ENCODE data around the gene CARD11. TPM values are rescaled to one million over a fixed set of nuclear protein-coding genes. Genes with fewer than 3 reads are reported as not detected.

Gene CARD11
- total RNA-seq, 2 experiments from 2014 or later = 99.4 to 105 TPM

GRCh38 chr7:2996141-2996540, 47.5 kb downstream of the CARD11 start:
- no peak for DNase-seq
- H3K36me3 Mint-ChIP-seq (ENCODE audit: low read depth) = peaks cover 75% of the 10 kb centered on the region
- no peaks in the 10 kb centered on the region for H3K27me3 Mint-ChIP-seq (ENCODE audit: low read depth)
- H3K27ac Mint-ChIP-seq = no peak overlapping the region
- CTCF ChIA-PET = interaction anchor here (0.6 to 1.1 kb wide), 2 partner anchors 46 to 73 kb away, joined by 3 to 5 read pairs; no protein-coding TSS in a partner anchor
- peaks cover 33% of the 10 kb centered on the region for H3K9me3 Mint-ChIP-seq
- intact Hi-C loops (cut with micrococcal nuclease) = no loop called here
- H3K4me3 Mint-ChIP-seq = no peak overlapping the region
- peaks cover 23% of the 10 kb centered on the region for H3K4me1 Mint-ChIP-seq (ENCODE audit: low read depth)

DNA sequence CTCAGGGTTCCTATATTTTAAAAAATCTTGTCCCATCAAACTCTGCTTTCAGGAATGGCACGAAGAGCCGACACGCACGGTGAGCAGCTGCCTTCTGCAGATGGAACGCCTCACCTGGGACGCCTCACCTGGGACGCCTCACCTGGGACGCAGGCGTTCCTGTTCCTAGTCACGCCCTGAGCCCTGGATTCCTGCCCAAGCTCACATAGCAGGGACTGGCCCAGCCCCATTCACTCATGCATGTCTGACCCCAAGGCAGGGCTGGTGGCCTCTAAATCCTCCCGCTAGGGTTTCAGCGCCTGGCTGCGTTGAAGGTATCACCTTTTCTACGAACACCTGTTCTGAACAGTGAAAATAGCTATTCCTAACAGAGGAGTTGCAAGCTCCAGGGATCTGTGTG, 49.8 kb downstream of the CARD11 start:
- intact Hi-C loops (cut with micrococcal nuclease) = no loop called here
- Mint-ChIP-seq H3K4me3 (no peak overlapping the region), H3K9me3 (peaks cover 34% of the 10 kb centered on the region), H3K27me3 (ENCODE audit: low read depth) (no peaks in the 10 kb centered on the region), H3K36me3 (ENCODE audit: low read depth) (peaks cover 63% of the 10 kb centered on the region), H3K27ac (no peak overlapping the region), H3K4me1 (ENCODE audit: low read depth) (peaks cover 9% of the 10 kb centered on the region)
- CTCF ChIA-PET = interaction anchor here (0.6 kb wide), 1 partner anchor 152 kb away, joined by 3 read pairs; no protein-coding TSS in a partner anchor
- DNase-seq = no peak

- Mint-ChIP-seq H3K4me1 (ENCODE audit: low read depth) (peaks cover 12% of the 10 kb centered on the region), H3K27me3 (ENCODE audit: low read depth) (no peaks in the 10 kb centered on the region), H3K27ac (no peak overlapping the region), H3K9me3 (peaks cover 36% of the 10 kb centered on the region), H3K4me3 (no peak overlapping the region), H3K36me3 (ENCODE audit: low read depth) (peaks cover 64% of the 10 kb centered on the region)
- CTCF ChIA-PET = interaction anchor here (0.6 kb wide), 1 partner anchor 152 kb away, joined by 3 read pairs; no protein-coding TSS in a partner anchor
- intact Hi-C loops (cut with micrococcal nuclease) = no loop called here
- no peak for DNase-seq
These were observed 50.3 kb downstream of the CARD11 start for GRCh38 chr7:2993396-2993795.

GRCh38 chr7:2990949-2991470, 52.7 kb downstream of the CARD11 start:
- CTCF ChIA-PET = no interaction called here
- intact Hi-C loops (cut with micrococcal nuclease) = no loop called here
- DNase-seq = no peak
- H3K36me3 Mint-ChIP-seq (ENCODE audit: low read depth) = peaks cover 51% of the 10 kb centered on the region
- H3K27ac Mint-ChIP-seq = no peak overlapping the region
- peaks cover 29% of the 10 kb centered on the region for H3K9me3 Mint-ChIP-seq
- no peaks in the 10 kb centered on the region for H3K27me3 Mint-ChIP-seq (ENCODE audit: low read depth)
- H3K4me3 Mint-ChIP-seq = no peak overlapping the region
- peaks cover 32% of the 10 kb centered on the region for H3K4me1 Mint-ChIP-seq (ENCODE audit: low read depth)

DNA sequence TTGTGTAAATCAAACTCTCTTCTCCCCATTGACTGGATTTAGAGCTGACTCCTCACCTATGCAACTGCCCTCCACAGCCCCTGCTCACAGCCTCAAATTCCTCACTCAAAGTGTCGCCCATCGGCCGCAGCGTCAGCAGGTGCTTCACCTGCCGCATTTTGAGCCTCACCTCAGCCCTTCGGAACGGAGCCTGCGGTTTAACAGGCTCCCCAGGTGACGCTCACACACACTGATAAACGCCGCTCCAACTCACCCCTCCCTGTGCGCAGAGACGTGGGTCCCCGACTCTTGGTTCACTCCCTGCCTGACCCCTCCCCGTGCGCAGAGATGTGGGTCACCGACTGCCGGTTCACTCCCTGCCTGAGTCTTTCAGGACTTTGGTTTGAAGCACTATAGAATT, 57.1 kb downstream of the CARD11 start:
- DNase-seq = peak; percentile 2
- peaks cover 28% of the 10 kb centered on the region for H3K36me3 Mint-ChIP-seq (ENCODE audit: low read depth)
- intact Hi-C loops (cut with micrococcal nuclease) = no loop called here
- H3K27me3 Mint-ChIP-seq (ENCODE audit: low read depth) = no peaks in the 10 kb centered on the region
- H3K27ac Mint-ChIP-seq = no peak overlapping the region
- H3K4me3 Mint-ChIP-seq = no peak overlapping the region
- peaks cover 6% of the 10 kb centered on the region for H3K9me3 Mint-ChIP-seq
- peaks cover 70% of the 10 kb centered on the region for H3K4me1 Mint-ChIP-seq (ENCODE audit: low read depth)
- CTCF ChIA-PET = no interaction called here

DNA sequence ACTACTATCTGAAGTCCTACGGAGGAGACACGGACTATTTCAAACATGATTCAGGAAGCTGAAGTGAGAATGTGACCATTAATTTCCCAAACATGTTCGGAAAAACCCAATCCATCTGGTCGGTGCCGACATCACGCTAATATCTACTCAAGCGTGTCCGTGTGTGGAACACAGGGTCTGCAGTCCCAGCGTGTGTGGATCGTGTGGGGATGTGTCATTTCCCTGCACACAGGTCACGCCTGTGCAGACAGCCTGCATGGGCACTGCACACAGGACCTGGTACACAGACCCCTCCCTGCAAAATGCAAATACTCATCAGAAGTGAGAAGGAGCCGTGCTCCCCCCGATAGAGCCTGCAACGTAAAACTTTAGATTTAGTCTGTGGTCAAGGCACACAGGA, 57.8 kb downstream of the CARD11 start:
- intact Hi-C loops (cut with micrococcal nuclease) = no loop called here
- Mint-ChIP-seq H3K27me3 (ENCODE audit: low read depth) (no peaks in the 10 kb centered on the region), H3K27ac (no peak overlapping the region), H3K4me1 (ENCODE audit: low read depth) (peaks cover 77% of the 10 kb centered on the region), H3K4me3 (no peak overlapping the region), H3K36me3 (ENCODE audit: low read depth) (peaks cover 24% of the 10 kb centered on the region), H3K9me3 (peaks cover 2% of the 10 kb centered on the region)
- CTCF ChIA-PET = no interaction called here
- peak; percentile 3 for DNase-seq

- peaks cover 88% of the 10 kb centered on the region for H3K4me1 Mint-ChIP-seq (ENCODE audit: low read depth)
- H3K36me3 Mint-ChIP-seq (ENCODE audit: low read depth) = peaks cover 19% of the 10 kb centered on the region
These were observed 59.6 kb downstream of the CARD11 start for GRCh38 chr7:2984091-2984490.

DNA sequence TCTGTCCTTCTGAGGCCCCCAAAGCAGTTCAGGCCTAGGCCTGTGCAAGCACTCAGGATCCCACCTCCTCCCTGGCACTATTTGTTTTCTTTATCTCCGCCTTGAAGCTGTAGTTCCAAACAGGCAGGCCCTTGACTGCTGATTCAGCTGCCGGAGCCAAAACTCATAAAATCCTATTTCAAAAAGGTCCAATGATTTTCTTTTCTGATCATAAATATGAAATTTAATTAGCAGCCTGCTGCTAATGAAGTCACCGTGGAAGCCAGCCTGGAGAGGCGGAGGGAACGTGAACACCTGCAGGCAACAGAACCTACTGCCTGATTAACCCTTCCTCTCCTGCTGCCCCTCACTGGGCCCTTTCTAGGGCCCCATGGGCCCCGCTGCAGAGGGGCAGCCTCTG, 60.1 kb downstream of the CARD11 start:
- CTCF ChIA-PET = interaction anchor here (0.8 kb wide), 1 partner anchor 14 kb away, joined by 3 read pairs; no protein-coding TSS in a partner anchor
- DNase-seq = peak; percentile 3
- Mint-ChIP-seq H3K4me1 (ENCODE audit: low read depth) (peaks cover 90% of the 10 kb centered on the region), H3K27ac (peak overlapping the region; percentile 92), H3K36me3 (ENCODE audit: low read depth) (peaks cover 19% of the 10 kb centered on the region), H3K4me3 (no peak overlapping the region), H3K27me3 (ENCODE audit: low read depth) (no peaks in the 10 kb centered on the region), H3K9me3 (peaks cover 2% of the 10 kb centered on the region)
- intact Hi-C loops (cut with micrococcal nuclease) = no loop called here

More at GRCh38 chr7:2984091-2984490, 59.6 kb downstream of the CARD11 start:
- CTCF ChIA-PET = no interaction called here
- Mint-ChIP-seq H3K27ac (peak overlapping the region; percentile 92), H3K4me3 (no peak overlapping the region), H3K27me3 (ENCODE audit: low read depth) (no peaks in the 10 kb centered on the region), H3K9me3 (peaks cover 2% of the 10 kb centered on the region)
- DNase-seq = no peak
- intact Hi-C loops (cut with micrococcal nuclease) = no loop called here

DNA sequence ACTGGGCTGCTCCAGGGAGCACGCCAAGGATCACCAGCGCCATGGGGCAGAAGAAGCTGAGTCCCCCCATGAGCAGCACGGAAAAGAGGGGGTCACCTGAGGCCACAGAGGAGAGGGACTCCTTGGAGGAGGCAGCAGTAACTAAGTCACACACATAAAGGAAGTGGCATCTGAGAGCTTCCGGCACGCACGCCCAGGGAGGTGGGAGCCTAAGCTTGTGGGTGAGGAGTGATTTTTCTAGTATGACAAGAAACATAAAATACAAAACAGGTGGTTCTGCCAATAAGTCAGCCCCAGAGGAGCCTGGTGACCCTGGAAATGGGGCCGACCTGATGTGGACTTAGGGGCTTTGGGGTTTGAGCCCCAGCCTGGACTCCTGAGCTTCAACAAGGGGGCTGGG, 60.8 kb downstream of the CARD11 start:
- peak; percentile 87 for DNase-seq
- Mint-ChIP-seq H3K9me3 (no peaks in the 10 kb centered on the region), H3K27me3 (ENCODE audit: low read depth) (no peaks in the 10 kb centered on the region), H3K27ac (peak overlapping the region; percentile 92), H3K4me1 (ENCODE audit: low read depth) (peaks cover 88% of the 10 kb centered on the region), H3K4me3 (peak overlapping the region; percentile 43), H3K36me3 (ENCODE audit: low read depth) (peaks cover 14% of the 10 kb centered on the region)
- CTCF ChIA-PET = interaction anchor here (0.8 kb wide), 1 partner anchor 15 kb away, joined by 3 read pairs; no protein-coding TSS in a partner anchor
- intact Hi-C loops (cut with micrococcal nuclease) = no loop called here

DNA sequence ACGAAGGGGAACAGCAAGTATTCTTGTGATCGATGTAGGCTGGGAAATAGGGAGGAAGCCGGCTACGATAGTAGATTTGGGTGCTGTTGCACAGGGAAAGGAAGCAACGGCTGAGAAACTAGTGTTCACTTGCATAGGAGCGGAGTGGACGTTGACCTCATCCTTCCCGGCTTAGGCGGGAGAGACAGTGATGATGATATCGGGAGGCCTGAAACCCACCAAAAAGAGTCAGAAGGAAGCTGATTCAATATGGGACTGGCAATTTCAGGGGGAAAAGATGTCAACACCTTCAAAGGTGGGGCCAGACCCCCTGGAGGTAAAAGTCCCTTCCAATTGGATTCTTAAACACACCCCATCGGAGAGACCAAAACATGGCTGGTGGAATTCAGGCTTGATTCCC, 61.3 kb downstream of the CARD11 start:
- Mint-ChIP-seq H3K27me3 (ENCODE audit: low read depth) (no peaks in the 10 kb centered on the region), H3K27ac (peak overlapping the region; percentile 92), H3K4me3 (peak overlapping the region; percentile 43), H3K36me3 (ENCODE audit: low read depth) (peaks cover 16% of the 10 kb centered on the region), H3K9me3 (no peaks in the 10 kb centered on the region), H3K4me1 (ENCODE audit: low read depth) (peaks cover 89% of the 10 kb centered on the region)
- intact Hi-C loops (cut with micrococcal nuclease) = no loop called here
- DNase-seq = no peak
- CTCF ChIA-PET = no interaction called here

DNA sequence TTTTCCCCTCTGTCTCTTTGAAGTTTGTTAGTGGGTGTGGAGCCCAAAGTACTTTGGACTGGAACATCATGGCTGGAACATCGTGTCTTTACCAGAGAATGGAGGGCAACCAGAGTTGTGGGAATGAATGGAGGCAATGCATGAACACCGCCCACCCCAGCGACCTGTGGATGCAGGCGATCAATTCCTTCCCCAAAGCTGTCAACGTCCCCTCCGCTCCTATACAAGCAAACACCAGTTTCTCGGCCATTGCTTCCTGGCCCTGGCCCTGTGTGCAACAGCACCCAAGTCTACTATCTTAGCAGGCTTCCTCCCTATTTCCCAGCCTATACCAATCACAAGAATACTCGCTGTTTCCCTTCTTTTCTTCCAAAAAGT, 62.6 kb downstream of the CARD11 start:
- CTCF ChIA-PET = no interaction called here
- peaks cover 14% of the 10 kb centered on the region for H3K36me3 Mint-ChIP-seq (ENCODE audit: low read depth)
- intact Hi-C loops (cut with micrococcal nuclease) = no loop called here
- peak overlapping the region; percentile 74 for H3K27ac Mint-ChIP-seq
- peak overlapping the region; percentile 69 for H3K4me3 Mint-ChIP-seq
- peaks cover 82% of the 10 kb centered on the region for H3K4me1 Mint-ChIP-seq (ENCODE audit: low read depth)
- no peaks in the 10 kb centered on the region for H3K27me3 Mint-ChIP-seq (ENCODE audit: low read depth)
- no peaks in the 10 kb centered on the region for H3K9me3 Mint-ChIP-seq
- no peak for DNase-seq

- peak overlapping the region; percentile 98 for H3K27ac Mint-ChIP-seq
- peaks cover 80% of the 10 kb centered on the region for H3K4me1 Mint-ChIP-seq (ENCODE audit: low read depth)
- intact Hi-C loops (cut with micrococcal nuclease) = no loop called here
- CTCF ChIA-PET = interaction anchor here (1.4 kb wide), 1 partner anchor 85 kb away, joined by 4 read pairs; no protein-coding TSS in a partner anchor
- no peaks in the 10 kb centered on the region for H3K9me3 Mint-ChIP-seq
- DNase-seq = peak; percentile 48
- H3K4me3 Mint-ChIP-seq = peak overlapping the region; percentile 69
- no peaks in the 10 kb centered on the region for H3K27me3 Mint-ChIP-seq (ENCODE audit: low read depth)
- H3K36me3 Mint-ChIP-seq (ENCODE audit: low read depth) = peaks cover 17% of the 10 kb centered on the region
These were observed 63.1 kb downstream of the CARD11 start for GRCh38 chr7:2980401-2981102.

DNA sequence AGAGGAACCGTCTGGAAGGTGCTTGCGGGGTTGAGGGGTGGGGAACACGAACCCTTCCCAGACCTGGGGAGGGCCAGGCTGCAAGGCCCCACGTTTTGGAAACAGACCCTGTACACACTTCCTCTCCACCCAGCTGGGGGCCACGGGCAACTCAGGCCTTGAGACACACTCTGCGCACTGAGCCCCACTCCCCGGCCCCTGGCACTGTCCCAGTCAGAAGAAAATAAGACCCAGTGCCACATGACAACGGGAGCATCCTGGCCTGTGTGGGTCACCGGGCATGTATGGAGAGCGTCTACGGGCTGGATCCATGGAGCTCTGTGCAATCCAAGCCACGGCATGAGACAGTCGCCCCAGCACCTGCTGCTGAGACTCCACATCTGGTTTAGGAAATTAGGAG, 63.7 kb downstream of the CARD11 start:
- H3K27me3 Mint-ChIP-seq (ENCODE audit: low read depth) = no peaks in the 10 kb centered on the region
- peak overlapping the region; percentile 69 for H3K4me3 Mint-ChIP-seq
- DNase-seq = no peak
- no peaks in the 10 kb centered on the region for H3K9me3 Mint-ChIP-seq
- H3K27ac Mint-ChIP-seq = peak overlapping the region; percentile 98
- CTCF ChIA-PET = interaction anchor here (1.4 kb wide), 1 partner anchor 86 kb away, joined by 4 read pairs; no protein-coding TSS in a partner anchor
- peaks cover 79% of the 10 kb centered on the region for H3K4me1 Mint-ChIP-seq (ENCODE audit: low read depth)
- H3K36me3 Mint-ChIP-seq (ENCODE audit: low read depth) = peaks cover 19% of the 10 kb centered on the region
- intact Hi-C loops (cut with micrococcal nuclease) = no loop called here
